Fibroblast of lung (primary cell): ENCODE data around the gene PLSCR4. TPM values are rescaled to one million over a fixed set of nuclear protein-coding genes. Genes with fewer than 3 reads are reported as not detected.

ENCODE experiments used
- DNase-seq, 2 donors: peaks; one replicate each; pipeline versions ENCODE4 v3.0.0 to v3.0.0-alpha.2; 2010; ENCODE audit warnings: low read depth in 2 of 2
- H2AFZ ChIP-seq: 2 replicates; pipeline ENCODE4 v1.5.1; 2012; ENCODE audit warnings: low read length, control low read depth, inconsistent platforms
- H3K27ac ChIP-seq: 2 replicates; pipeline ENCODE4 v1.5.1; 2011; ENCODE audit warnings: low read length, control low read depth; ENCODE audit not compliant: insufficient read depth
- H3K27me3 ChIP-seq: 2 replicates; pipeline ENCODE4 v1.5.1; 2011; ENCODE audit warnings: mild to moderate bottlenecking, low read length; ENCODE audit not compliant: control insufficient read depth, insufficient read depth
- H3K36me3 ChIP-seq: 2 replicates; pipeline ENCODE4 v1.5.1; 2011; ENCODE audit warnings: low read length; ENCODE audit not compliant: control insufficient read depth, insufficient read depth
- H3K4me1 ChIP-seq: 2 replicates; pipeline ENCODE4 v1.5.1; 2011; ENCODE audit warnings: low read length; ENCODE audit not compliant: control insufficient read depth, insufficient read depth; ENCODE audit errors: extremely low read depth
- H3K4me2 ChIP-seq: 2 replicates; pipeline ENCODE4 v1.5.1; 2011; ENCODE audit warnings: low read length, control low read depth; ENCODE audit not compliant: insufficient read depth; ENCODE audit errors: extremely low read depth
- H3K4me3 ChIP-seq, 4 experiments: fragments of 200-600 bp in 1 of 4; sonication (generic) in 1 of 4; replicated peaks in 1 of 4; 2 replicates each; pipeline ENCODE4 v1.5.1; 2011 to 2016; ENCODE audit warnings: low read length in 4 of 4, low read depth in 3 of 4, mild to moderate bottlenecking in 3 of 4, control low read depth in 2 of 4, inconsistent platforms in 1 of 4, mixed read lengths in 1 of 4; ENCODE audit not compliant: insufficient read depth in 1 of 4; ENCODE audit errors: control extremely low read depth in 1 of 4
- H3K79me2 ChIP-seq: 2 replicates; pipeline ENCODE4 v1.5.1; 2012; ENCODE audit warnings: mild to moderate bottlenecking, low read length, inconsistent platforms; ENCODE audit not compliant: control insufficient read depth, insufficient read depth
- H3K9ac ChIP-seq: 2 replicates; pipeline ENCODE4 v1.5.1; 2011; ENCODE audit warnings: mild to moderate bottlenecking, low read length, control low read depth; ENCODE audit not compliant: insufficient read depth
- H3K9me3 ChIP-seq: 2 replicates; pipeline ENCODE4 v1.5.1; 2012; ENCODE audit warnings: low read depth, low read length; ENCODE audit not compliant: control insufficient read depth, insufficient read depth
- H4K20me1 ChIP-seq: 2 replicates; pipeline ENCODE4 v1.5.1; 2011; ENCODE audit warnings: low read length; ENCODE audit not compliant: control insufficient read depth, insufficient read depth; ENCODE audit errors: extremely low read depth
- EZH2 ChIP-seq: IDR thresholded peaks from 2 replicates; pipeline ENCODE4 v1.5.1; 2012; ENCODE audit warnings: low read length, control low read depth, mild to moderate bottlenecking; ENCODE audit errors: missing control alignments
- polyA plus RNA-seq, 2 donors: library from polyadenylated mRNA; depleted of rRNA in 1 of 2; stranded (reverse) in 1 of 2; unstranded in 1 of 2; fragments of >200 nt; gene quantifications; 2 replicates each; pipeline ENCODE4 v1.2.1, GENCODE V29; 2011 to 2012; ENCODE audit warnings: missing spikeins in 1 of 2
- total RNA-seq: library from RNA; depleted of rRNA; stranded (reverse); fragments of >200 nt; gene quantifications from 2 replicates; pipeline ENCODE4 v1.2.1, GENCODE V29; 2014
- TF ChIP-seq, protein P1 (sequence below), 2 donors: IDR thresholded peaks in 1 of 2; conservative IDR thresholded peaks in 1 of 2; 1 replicate in 1 of 2; 2 replicates in 1 of 2; pipeline ENCODE4 v1.5.1; 2011 to 2012; ENCODE audit warnings: low read length in 2 of 2, control low read depth in 1 of 2, inconsistent platforms in 1 of 2, low read depth in 1 of 2, mild to moderate bottlenecking in 1 of 2

Gene PLSCR4
- total and polyA plus RNA-seq, 2 donors (not counting 1 experiment from before 2014, with no cell fraction given) = 36.7 to 57.6 TPM

DNA sequence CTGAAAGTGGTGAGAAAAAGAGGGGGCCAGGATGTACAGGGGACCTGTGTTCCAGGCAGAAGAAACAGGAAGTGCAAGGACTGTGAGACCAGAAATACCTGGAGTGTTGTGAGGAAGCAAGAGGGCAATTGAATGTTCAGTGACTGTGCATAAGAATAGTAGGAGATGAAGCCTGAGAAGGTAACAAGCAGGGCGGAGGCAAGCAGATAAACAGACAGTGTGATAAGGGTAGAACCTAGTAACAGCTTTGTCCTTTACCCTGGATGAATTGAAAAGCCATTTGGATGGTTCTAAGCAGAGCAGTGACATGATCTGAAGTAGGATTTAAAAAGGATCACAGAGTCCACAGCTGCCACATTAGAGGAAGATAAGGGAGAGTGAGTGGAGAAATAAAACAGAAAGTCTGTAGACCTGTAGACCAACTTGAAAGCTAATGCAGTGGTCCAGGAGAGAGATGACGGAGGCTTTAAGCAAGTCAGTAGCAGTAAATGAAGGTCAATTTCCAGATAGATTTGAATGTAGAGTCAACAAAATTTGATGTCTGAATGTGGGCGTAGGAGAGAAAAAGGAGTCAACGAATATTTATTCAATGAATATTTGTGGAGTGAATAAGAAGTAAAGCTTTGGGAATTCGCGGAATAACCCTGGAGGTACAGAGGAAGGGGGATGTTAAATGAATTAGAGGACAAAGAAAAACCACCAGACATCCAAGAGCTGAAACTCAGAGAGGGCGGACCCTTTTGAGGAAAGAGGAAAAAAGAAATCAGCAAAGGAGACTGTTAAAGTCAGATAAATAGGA lies 85.7 kb downstream of the PLSCR4 start:
- Histone ChIP-seq H3K4me3 (no peak overlapping the region), H2AFZ (no peak overlapping the region), H3K36me3 (no peaks in the 10 kb centered on the region), H3K9ac (no peak overlapping the region), H3K9me3 (no peaks in the 10 kb centered on the region), H3K27ac (no peak overlapping the region), H3K4me2 (no peak overlapping the region), H3K27me3 (no peaks in the 10 kb centered on the region), H3K79me2 (peaks cover 7% of the 10 kb centered on the region), H3K4me1 (peaks cover 26% of the 10 kb centered on the region), H4K20me1 (no peaks in the 10 kb centered on the region)
- TF ChIP-seq, protein P1, sequence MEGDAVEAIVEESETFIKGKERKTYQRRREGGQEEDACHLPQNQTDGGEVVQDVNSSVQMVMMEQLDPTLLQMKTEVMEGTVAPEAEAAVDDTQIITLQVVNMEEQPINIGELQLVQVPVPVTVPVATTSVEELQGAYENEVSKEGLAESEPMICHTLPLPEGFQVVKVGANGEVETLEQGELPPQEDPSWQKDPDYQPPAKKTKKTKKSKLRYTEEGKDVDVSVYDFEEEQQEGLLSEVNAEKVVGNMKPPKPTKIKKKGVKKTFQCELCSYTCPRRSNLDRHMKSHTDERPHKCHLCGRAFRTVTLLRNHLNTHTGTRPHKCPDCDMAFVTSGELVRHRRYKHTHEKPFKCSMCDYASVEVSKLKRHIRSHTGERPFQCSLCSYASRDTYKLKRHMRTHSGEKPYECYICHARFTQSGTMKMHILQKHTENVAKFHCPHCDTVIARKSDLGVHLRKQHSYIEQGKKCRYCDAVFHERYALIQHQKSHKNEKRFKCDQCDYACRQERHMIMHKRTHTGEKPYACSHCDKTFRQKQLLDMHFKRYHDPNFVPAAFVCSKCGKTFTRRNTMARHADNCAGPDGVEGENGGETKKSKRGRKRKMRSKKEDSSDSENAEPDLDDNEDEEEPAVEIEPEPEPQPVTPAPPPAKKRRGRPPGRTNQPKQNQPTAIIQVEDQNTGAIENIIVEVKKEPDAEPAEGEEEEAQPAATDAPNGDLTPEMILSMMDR (conservative IDR thresholded peaks at IDR 0.05 in 1 of 2, IDR thresholded peaks at IDR 0.05 in 1 of 2; ENCODE audit: low read depth in 1 of 2, low read length in 2 of 2) = no peak
- no peak for TF ChIP-seq EZH2
- peak; percentile 57 to 96 for DNase-seq

DNA sequence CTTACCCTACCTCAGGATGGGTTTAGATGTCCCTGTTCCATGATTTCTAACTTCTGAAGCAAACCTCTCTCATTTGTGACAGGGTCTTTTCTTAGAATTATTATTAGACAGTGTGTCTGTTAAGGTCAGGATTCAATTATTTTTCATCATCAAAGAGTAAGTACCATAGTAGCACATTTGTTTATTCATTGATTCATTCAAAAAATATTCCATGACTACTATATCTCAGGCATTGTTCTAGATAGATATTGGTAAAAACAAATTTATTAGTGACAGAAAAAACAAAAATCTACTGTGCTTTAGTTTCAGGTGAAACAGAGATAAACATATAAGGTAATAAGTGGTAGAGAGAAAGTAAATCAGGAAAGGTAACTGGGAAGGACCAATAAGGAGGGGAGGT lies 86.4 kb downstream of the PLSCR4 start:
- Histone ChIP-seq H3K4me2 (no peak overlapping the region), H3K27ac (no peak overlapping the region), H3K4me1 (peaks cover 26% of the 10 kb centered on the region), H3K9ac (no peak overlapping the region), H3K36me3 (no peaks in the 10 kb centered on the region), H3K79me2 (peaks cover 12% of the 10 kb centered on the region), H4K20me1 (no peaks in the 10 kb centered on the region), H3K27me3 (no peaks in the 10 kb centered on the region), H2AFZ (no peak overlapping the region), H3K9me3 (no peaks in the 10 kb centered on the region), H3K4me3 (no peak overlapping the region)
- no peak for TF ChIP-seq EZH2
- TF ChIP-seq, protein P1 (conservative IDR thresholded peaks at IDR 0.05 in 1 of 2, IDR thresholded peaks at IDR 0.05 in 1 of 2; ENCODE audit: low read depth in 1 of 2, low read length in 2 of 2) = no peak
- no peak for DNase-seq

DNA sequence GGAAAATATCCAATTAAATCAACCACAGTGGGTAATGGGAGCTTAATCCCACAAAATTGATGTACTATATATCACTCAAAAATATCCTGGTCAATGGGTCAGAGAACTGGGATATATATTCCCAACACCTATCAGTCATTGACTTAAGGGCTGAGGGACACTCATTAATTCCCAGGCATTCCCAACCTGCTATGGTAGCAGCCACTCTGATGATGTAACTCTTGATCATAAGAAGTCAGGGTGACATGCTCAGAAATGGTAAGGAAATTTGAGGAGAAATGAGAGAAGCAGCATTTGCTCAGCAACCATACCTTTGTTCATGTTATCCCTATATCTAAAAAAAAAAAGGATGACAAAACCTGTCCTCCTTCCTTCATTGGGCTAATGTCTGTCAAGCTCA lies 86.8 kb downstream of the PLSCR4 start:
- H3K9ac ChIP-seq = no peak overlapping the region

More for the DNA sequence above, 86.8 kb downstream of the PLSCR4 start:
- H3K4me1 ChIP-seq = peaks cover 26% of the 10 kb centered on the region
- no peak for TF ChIP-seq EZH2
- TF ChIP-seq, protein P1 (conservative IDR thresholded peaks at IDR 0.05 in 1 of 2, IDR thresholded peaks at IDR 0.05 in 1 of 2; ENCODE audit: low read depth in 1 of 2, low read length in 2 of 2) = no peak
- peaks cover 13% of the 10 kb centered on the region for H3K79me2 ChIP-seq
- no peaks in the 10 kb centered on the region for H4K20me1 ChIP-seq
- peak overlapping the region; percentile 21 for H3K4me2 ChIP-seq
- peak in 1 of 2 donors; percentile 62 for DNase-seq
- H3K9me3 ChIP-seq = no peaks in the 10 kb centered on the region
- peak overlapping the region; percentile 30 for H3K27ac ChIP-seq
- no peak overlapping the region for H3K4me3 ChIP-seq
- no peaks in the 10 kb centered on the region for H3K27me3 ChIP-seq
- H2AFZ ChIP-seq = no peak overlapping the region
- H3K36me3 ChIP-seq = no peaks in the 10 kb centered on the region
